ENCODE measurements around the gene ST7L.

DNA sequence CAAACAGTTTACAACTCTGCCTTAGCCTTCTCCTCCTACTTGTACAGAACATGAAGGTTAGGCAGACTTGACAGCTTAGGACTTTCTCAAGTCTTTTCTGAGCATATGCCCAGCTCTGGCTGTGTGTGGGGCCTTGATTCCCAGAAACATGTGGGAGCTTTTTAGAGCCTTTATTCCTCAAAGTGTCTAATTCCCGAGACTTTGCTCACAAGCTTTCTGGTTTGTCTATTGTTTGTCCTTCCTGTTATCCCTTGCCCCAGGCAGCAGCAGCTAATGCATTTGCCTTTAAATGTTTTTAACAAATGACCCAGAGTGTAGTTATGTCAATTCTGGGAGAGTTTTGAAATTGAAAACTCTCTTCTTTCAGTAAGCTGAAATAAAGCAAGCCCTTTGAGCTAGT is 29.2 kb downstream of the ST7L start:
- TF ChIP-seq, protein P1, sequence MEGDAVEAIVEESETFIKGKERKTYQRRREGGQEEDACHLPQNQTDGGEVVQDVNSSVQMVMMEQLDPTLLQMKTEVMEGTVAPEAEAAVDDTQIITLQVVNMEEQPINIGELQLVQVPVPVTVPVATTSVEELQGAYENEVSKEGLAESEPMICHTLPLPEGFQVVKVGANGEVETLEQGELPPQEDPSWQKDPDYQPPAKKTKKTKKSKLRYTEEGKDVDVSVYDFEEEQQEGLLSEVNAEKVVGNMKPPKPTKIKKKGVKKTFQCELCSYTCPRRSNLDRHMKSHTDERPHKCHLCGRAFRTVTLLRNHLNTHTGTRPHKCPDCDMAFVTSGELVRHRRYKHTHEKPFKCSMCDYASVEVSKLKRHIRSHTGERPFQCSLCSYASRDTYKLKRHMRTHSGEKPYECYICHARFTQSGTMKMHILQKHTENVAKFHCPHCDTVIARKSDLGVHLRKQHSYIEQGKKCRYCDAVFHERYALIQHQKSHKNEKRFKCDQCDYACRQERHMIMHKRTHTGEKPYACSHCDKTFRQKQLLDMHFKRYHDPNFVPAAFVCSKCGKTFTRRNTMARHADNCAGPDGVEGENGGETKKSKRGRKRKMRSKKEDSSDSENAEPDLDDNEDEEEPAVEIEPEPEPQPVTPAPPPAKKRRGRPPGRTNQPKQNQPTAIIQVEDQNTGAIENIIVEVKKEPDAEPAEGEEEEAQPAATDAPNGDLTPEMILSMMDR (IDR thresholded peaks at IDR 0.05; ENCODE audit: low read length): no peak
- no peak for TF ChIP-seq EZH2 (optimal IDR thresholded peaks at IDR 0.05; ENCODE audit: low read depth, low read length)
